Skin epidermis (tissue), 12 donors: ENCODE data around the gene EEF2KMT.

Experiments used
- H3K27ac ChIP-seq, 21 experiments: fragments of 200-600 bp; sonication (generic) in 11 of 21; one replicate each; pipeline ENCODE4 v1.5.0; 2020; ENCODE audit warnings: mild to moderate bottlenecking in 3 of 21, inconsistent platforms in 2 of 21, moderate library complexity in 2 of 21
- H3K4me3 ChIP-seq, 7 experiments: fragments of 200-600 bp; sonication (generic) in 2 of 7; one replicate each; pipeline ENCODE4 v1.5.0; 2020; ENCODE audit warnings: inconsistent platforms in 2 of 7, mild to moderate bottlenecking in 2 of 7, moderate library complexity in 1 of 7

Gene EEF2KMT

DNA sequence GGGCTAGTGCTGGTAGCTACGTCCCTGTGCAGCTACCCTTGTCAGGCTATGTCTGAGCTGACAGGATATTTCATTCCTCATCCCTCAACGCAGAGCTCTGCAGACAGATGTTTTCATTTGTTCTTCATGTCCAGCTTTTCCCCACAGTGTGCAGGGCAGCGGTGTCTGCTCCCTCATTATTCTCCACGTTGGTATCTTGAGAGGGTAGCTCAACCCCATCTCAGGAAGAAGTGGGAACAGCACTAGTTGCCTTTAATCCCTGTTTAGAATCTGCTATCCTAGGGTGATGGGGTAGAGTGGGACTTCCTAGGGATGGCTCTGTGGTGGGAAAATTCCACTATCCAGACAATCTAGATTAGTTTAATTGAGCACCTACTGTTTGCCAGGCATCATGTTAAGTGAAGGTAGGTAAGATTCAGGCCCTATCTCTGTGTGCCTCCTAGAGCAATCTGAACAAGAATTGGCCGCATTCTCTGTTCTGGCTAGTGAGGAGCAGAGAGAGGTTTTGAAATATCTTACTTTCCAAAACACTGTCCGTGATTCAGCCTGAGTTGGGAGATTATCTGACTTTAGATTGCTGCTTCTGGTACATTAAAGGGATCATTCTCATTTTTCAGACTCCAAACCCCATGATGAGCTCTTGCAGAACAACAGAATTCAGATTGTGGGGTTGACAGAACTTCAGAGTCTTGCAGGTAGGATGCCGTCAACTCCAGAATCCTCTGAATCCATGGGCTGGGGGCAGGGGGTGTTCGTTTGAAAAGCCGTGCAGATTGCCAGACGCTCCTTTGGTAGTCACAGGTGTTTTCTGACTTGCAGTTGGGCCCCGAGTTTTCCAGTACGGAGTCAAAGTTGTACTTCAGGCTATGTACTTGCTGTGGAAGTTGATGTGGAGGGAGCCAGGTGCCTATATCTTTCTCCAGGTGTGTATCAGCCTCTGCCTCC is 25.0 kb downstream of the EEF2KMT start:
- H3K4me3 ChIP-seq: peak overlapping the region; percentile 49 to 91 (median 69)
- H3K27ac ChIP-seq: peak overlapping the region in 20 of 21 experiments; percentile 65 to 94 (median 84)

DNA sequence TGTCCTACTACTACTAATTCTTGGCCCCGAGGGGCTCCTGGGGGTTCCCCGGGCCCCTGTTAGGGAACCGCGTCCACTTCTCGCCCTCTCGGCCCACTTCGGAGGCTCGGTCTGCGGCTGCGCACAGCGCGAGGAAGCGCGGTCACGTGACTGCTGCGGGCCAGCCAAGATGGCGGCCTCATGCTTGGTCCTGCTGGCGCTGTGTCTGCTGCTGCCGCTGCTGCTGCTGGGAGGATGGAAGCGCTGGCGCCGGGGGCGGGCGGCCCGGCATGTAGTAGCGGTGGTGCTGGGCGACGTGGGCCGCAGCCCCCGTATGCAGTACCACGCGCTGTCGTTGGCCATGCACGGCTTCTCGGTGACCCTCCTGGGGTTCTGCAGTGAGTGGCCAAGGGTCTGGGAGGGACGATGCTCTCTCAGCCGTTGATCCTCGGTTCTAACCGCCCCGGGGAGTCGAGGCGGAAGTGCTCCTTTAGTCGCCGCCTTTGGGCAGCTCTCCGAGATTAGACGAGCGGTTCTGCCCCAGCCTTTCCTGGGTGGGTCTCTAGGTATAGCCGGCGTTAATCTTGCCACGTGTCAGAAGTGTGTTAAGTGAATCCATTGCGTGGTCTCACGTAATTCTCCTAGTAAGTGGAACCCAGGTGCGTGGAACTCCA is 25.8 kb downstream of the EEF2KMT start, which contains the start of gene ALG1:
TSS of gene ALG1 (plus strand) at position 163 of the 653 bp plus-strand sequence. CDS start at position 170, 7 bp downstream.
- Histone ChIP-seq H3K27ac (peak within 1 kb of the TSS; percentile 24 to 94 (median 84)), H3K4me3 (peak within 1 kb of the TSS; percentile 49 to 91 (median 69))

DNA sequence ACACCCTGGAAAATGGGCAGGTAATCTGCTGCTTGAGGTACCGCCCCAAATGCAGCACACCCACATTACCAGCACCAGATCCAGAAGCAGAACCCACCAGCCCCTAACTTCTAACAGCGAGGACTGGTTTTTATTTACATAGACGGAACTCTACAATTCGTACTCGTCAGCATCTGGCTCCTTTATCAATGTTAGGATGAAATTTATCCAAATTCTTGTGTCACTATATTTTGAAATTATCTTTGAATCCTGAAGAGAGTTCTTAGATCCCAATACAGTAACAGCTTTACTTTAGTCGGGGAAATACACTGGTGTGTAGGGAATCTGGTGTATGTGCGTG is 26.3 kb downstream of the EEF2KMT start:
- peak overlapping the region; percentile 24 to 94 (median 84) for H3K27ac ChIP-seq
- peak overlapping the region; percentile 49 to 91 (median 69) for H3K4me3 ChIP-seq

DNA sequence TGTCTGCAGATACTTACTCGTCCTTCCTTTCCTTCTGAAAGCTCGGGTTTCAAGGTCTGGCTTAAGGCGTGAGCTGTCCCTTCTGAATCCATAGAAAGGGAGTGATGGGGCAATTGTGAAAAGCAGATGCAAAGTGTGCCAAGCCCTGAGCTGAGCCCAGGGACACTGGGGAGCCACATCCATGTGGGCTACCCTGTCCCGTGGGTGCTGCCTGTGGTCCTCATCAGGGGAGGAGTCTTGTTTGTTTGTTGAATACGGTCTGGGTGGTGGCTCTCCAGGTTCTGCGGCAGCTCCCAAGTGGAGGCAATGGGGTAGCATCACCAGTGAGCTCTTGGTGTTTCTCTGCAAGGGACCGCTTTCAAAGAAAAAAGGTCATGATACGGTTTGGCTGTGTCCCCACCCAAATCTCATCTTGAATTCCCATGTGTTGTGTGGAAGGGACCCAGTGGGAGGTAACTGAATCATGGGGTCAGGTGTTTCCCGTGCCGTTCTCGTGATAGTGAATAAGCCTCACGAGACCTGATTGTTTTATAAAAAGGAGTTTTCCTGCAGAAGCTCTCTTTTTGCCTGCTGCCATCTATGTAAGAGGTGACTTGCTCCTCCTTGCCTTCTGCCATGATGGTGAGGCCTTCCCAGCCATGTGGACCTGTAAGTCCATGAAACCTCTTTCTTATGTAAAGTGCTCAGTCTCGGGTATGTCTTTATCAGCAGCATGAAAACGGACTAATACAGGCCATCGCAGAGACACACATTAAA is 27.0 kb downstream of the EEF2KMT start:
- Histone ChIP-seq H3K27ac (peak overlapping the region in 10 of 21 experiments; percentile 71 to 94 (median 86)), H3K4me3 (no peak overlapping the region)

DNA sequence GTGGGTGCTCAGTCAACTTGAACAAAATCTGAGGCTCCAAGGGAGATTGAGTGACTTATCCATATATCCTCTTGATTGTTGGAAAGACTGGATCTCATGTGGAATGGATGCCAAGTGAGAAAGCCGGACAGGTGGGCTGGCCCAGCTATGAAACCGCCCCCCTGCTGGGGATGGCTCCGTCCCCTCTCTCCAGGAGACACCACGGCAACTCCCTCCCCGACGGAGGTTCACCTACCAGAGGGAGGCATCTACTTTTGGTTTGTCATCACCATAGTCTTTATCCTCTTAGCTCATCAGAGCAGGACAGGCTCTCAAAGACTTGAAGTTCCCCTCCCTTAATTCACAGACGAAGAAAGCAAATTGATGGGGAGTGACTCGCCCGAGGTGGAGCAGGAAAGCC is 27.7 kb downstream of the EEF2KMT start:
- no peak overlapping the region for H3K4me3 ChIP-seq
- H3K27ac ChIP-seq: no peak overlapping the region

DNA sequence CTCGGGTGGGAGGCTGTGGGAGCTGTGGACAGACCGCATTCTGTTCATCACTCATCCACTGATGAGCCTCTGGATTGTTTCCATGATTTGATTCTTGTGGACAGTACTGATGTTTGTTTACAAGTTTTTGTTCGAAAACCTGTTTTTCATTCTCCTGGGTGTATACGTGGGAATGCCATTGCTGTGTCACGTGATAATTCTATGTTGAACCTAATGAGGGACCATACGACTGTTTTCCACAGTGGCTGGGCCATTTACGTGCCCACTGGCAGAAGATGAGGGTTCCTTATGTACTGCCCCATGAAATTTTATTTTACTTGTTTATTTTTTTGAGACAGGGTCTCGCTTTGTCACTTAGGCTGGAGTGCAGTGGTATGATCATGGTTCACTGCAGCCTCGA is 28.5 kb downstream of the EEF2KMT start:
- Histone ChIP-seq H3K4me3 (no peak overlapping the region), H3K27ac (no peak overlapping the region)

DNA sequence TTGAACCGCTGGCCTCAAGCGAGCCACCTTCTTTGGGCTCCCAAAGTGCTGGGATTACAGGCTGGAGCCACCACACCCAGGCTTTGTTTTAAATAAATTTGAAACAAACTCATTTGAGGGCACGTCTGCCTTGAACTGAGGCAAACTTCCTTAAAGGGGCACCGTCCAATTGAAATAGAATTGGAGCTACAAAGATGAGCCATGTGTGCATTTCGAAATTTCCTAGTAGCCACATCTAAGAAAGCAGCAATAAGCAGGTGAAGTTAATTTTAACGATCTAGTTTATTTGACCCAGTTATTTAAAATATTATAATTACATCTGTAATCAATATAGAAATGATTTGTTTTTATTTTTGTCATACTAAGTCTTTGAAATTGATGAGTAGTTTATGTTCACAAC is 31.1 kb downstream of the EEF2KMT start:
- Histone ChIP-seq H3K4me3 (no peak overlapping the region), H3K27ac (no peak overlapping the region)

DNA sequence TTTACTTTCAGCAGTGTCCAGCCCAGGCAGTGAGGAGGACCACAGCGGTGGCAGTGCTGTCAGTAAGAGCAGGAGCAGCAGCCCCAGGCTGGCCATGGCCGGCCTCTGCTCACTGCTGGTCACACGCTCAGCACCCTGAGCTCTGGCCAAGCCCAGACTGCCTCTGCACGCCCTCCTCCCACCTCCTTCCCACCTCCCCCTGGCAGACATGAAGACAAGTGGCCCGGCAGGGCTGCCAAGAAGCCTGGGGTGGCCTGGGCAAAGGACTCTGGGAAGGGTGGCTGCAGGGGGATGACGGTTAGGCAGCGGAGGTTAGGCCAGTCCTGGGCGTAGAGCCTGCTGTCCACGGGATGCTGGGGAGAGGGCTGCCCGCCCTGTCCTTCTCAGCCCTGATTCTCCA is 31.8 kb downstream of the EEF2KMT start, which contains the start of gene C16orf89:
TSS of gene C16orf89 (minus strand) at position 144 of the 400 bp plus-strand sequence. CDS start at position 96, 48 bp downstream.
- H3K4me3 ChIP-seq: no peak within 1 kb of the TSS
- H3K27ac ChIP-seq: no peak within 1 kb of the TSS

DNA sequence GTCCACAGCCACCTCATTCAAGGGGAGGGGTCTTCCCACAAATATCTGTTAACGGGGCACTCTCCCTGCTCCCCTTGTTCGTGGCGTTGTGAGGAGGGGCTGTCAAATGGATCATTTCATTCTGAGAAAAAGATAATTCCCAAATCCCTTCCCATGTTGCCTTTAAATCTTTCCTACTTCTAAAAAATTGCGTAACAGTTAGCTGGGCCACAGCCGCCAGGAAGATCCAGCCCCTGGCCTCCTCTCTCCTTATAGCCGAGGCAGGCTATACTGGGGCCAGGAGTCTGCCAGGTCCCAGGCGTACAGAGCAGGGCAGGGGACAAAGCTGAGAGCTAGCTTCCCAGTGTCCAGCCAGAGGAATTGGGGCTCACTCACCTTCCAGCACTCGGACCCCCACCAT is 32.3 kb downstream of the EEF2KMT start:
- Histone ChIP-seq H3K4me3 (no peak overlapping the region), H3K27ac (no peak overlapping the region)

DNA sequence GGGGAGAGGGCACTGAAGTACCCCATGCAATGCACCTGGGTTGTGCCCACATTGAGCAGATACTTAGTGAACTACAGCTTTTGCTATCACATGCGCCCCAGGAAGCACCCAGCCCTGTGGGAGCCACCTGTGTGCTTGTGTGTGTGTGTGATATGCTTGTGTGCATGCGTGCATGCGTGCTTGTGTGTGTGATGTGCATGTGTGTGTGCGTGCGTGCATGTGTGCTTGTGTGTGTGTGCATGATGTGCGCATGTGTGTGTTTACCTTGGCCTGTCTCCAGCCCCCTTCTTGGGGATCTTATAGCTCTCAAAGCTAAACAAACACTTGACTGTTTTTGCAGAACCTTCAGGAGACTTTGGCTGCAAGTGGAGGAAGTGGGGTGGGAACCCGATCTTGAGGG is 32.7 kb downstream of the EEF2KMT start:
- H3K4me3 ChIP-seq: no peak overlapping the region

DNA sequence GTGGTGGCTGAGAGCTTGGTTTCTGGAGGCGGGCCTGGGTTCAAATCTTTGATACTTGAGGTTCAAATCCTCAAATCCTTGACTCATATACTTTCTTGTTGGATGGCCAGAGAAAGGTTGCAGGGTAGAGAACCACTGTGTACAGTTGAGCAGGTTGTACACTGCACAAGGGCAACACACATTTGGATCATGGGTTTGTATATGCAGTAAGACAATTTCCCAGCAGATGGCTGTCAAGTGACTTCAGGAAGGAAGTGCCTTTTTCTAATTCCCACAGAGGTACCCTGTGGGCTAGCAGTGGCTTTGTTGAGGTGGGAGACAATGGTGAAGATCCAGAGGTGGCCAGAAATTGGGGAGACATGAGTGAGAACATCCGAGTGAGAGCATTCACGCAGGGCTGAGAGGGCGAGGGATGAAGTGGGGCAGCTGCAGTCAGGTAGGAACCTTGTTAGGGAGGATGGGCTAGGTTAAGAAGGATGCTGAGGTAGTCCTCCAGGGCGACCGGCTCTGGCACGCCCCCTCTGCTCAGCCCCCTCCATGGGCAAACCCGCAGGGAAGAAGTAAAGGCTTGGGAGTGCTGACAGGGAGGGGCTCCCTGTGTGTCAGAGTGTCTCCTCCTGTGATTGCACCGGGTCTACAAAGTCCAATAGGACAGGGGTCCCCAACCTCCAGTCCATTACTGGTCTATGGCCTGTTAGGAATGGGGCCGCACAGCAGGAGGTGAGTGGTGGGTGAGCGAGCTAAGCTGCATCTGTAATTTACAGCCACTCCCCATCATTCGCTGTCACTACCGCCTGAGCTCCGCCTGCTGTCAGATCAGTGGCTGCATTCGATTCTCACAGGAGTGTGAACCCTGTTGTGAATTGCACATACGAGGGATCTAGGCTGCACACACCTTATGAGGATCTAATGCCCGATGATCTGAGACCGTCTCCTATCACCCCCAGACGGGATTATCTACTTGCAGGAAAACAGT is 34.5 kb downstream of the EEF2KMT start:
- H3K27ac ChIP-seq: no peak overlapping the region
- H3K4me3 ChIP-seq: no peak overlapping the region

More for the DNA sequence above, 32.7 kb downstream of the EEF2KMT start:
- H3K27ac ChIP-seq: no peak overlapping the region

DNA sequence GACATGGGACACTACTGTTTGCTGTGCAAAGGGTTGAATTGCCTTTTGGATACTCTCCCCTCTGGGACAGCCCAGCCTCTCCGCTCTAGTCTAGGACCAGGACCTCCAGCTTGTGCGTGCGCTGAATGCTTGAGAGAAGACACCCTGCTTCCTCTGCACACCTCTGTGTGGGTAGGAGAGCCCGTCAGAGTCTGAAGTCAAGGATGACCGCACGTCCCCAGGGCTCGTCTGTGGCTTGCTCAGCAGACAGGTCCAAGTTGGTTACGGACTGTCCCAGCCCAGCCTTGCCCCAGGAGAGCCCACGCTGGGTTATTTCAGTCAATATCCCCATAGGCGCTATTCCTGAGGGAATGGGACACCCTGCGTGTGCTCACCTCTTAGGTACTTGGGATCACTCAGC is 35.5 kb downstream of the EEF2KMT start:
- Histone ChIP-seq H3K4me3 (no peak overlapping the region), H3K27ac (no peak overlapping the region)

DNA sequence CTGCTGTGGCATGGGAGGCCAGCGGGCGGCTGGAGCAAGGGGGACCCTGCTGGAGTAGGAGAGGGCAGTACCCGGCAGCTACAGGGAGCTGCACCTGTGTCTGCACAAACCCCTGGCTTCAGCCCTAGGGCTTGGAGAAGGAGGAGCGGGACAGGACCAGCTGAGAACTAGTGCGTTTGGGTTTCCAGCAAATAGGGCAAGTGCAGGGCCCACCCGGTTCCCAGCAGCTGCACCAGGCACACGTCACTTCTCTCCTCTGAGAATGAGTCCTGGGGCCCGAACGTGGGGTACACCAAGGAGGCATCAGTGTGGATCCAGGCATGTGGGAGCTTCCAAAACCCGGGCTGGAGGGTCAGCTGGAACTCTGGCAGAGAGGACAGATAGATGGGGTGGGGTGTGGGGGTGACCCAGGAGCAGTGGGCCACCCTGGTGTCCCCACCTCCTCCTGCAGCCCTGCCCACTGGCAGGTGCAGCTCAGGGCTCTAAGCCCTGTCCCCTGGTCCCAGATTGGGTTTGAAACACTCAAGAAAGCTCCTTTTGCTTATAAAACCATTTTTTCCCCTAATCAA is 37.4 kb downstream of the EEF2KMT start:
- H3K4me3 ChIP-seq: no peak overlapping the region
- no peak overlapping the region for H3K27ac ChIP-seq

DNA sequence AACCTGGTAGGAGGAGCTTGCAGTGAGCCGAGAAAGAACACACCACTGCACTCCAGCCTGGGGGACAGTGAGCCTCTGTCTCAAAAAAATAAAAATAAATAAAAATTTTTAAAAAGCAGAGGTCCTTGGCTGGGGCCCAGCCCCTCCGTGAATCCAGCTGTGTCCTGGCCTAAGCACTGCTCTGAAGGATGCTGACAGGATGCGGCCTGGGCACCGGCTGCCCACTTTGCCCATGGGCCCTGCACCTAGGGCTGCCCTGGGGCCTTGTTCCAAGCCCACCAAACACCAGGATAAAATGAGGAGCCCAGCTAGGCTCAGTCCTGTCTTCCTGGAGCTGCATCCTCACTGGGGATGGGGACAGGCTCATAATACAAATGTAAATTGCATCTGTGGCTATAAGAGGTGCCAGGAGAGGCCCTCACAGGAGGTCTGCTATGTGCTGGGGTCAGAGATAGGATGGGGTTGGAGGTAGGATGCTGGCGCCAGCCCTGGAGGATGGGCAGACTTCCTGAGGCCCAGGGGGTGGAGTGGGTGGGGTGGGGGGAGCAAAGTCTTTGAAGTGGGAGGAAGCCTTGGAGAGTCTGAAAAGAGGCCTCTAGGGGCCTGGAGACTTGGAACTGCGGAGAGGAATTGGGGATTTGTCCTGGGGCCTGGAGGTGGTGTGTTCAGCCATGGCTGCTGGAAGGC is 38.1 kb downstream of the EEF2KMT start:
- Histone ChIP-seq H3K4me3 (no peak overlapping the region), H3K27ac (no peak overlapping the region)

DNA sequence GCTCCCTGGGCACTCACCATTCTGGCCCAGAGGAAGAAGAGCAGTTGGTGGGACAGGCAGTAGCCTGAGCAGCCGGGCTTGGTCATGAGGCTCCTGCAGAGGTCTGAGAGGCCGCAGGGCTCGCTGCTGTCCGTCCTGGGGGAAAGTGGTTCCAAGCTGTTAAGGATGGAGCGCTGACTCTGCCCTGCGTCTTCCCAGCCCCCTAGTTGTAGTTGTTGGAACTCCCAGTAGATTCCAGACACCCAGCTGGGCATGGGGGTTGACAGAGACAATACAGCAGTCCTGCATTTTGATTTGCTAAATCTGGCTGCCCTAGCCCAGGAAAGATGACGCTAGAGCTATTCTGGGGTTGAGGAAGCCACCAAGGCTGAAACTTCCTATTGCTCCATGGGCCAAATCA is 39.1 kb downstream of the EEF2KMT start:
- no peak overlapping the region for H3K4me3 ChIP-seq
- no peak overlapping the region for H3K27ac ChIP-seq

DNA sequence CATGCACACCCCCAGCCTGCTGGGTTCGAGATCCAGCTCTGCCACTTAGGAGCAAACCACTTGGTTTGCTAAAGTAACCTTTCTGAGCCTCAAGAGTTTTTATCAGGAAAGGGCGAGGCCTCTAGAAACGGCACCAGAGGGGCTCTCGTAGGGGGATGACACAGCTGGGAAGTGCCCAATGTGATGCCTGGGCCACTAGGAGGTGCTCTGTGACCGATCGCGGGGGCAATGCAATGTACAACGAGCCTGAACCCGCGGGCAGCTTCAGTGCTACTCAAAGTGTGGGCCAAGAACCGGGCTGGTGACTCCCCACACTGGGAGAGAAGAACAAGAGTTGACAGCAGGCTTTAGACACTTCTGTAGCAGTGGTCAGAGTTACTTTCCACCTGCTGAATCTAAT is 41.2 kb downstream of the EEF2KMT start:
- Histone ChIP-seq H3K4me3 (no peak overlapping the region), H3K27ac (no peak overlapping the region)

DNA sequence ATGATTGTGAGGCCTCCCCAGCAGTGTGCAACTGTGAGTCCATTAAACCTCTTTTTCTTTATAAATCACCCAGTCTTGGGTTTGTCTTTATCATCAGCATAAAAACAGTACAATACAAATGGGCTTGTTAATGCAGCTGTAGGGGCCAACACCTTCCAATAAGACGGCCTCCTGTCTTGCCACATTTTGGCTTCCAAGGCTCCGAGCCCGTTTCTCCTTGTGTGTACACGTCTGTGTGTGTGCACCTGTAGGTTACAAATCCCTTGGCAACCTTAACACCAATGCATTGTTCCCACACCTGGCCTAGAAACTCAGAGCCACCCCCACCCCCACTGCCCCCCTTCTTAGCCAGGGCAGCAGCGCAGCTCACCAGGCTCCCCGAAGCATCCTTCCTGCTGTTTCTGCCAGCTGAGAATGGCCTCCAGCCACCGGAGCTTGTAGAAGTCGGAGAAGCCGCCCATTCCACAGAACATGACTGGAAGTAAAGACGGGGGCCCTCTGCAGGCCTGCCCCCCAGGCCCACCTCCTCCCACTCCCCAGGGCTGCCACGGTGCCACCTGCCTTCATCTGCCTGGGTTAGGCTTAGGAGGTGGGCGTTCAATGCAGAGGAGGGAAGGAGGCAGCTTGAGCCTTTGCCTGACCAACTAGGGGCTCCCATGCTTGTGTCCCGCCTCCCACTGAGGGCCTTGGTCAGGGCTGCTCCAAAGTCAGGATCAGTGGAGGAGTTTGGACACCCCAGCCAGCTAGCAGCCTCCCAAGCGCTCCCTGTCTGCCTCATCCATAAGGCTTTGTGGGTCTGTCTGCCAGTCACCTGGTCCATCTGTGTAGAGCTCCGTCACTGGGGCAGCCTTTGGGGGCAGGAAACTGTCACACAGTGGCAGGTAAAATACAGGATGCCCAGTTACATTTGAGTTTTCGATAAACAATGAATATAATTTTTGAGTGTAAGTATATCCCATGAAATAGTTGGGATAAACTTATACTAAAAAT is 42.4 kb downstream of the EEF2KMT start:
- H3K27ac ChIP-seq: no peak overlapping the region
- no peak overlapping the region for H3K4me3 ChIP-seq
